Nucleus accumbens (tissue), 56 donors: ENCODE measurements around the gene PRMT3.
"Not testable (repeated sequence)": the region's sequence is repeated elsewhere in the genome, so short reads cannot be mapped to it uniquely, and the experiment has no call there.

Experiments
- DNase-seq, 56 donors: peaks; one replicate each; lab custom pipeline; 2025; lab: John Stamatoyannopoulos, UW

PRMT3 gene

DNA sequence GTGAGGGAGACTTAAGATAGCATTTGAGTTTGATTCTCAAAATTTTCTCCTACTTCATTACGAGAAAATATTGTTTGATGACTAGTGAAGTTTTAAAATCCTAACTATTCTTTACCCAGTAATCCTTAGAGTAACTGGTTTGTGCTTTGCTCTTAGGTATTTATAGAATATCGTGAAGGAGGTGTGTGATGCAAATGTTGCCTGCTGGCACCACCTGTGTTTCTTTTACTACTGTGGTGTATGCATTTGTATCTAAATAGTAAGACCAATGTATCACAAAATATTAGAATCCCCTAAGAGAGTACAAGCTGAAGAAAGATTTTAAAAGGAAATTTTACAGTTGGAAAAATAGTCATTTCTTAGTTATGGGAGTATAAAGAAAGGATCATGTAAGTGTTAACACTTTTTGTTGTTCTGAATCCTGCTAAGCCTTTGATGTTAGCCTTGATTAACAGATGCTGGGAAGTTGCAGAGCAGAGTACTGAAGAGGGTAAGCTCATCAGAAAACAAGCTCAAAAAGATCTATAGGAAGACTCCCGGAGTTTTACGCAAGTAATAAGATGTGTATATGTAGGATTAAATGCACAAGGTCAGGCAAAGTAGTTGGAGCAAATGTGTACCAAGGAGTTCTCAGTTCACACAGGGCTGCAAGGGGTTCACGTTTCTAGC lies 109.7 kb downstream of the PRMT3 start:
- DNase-seq = no peak

GRCh38 chr11:20501252-20501651 lies 113.7 kb downstream of the PRMT3 start:
- no peak for DNase-seq

GRCh38 chr11:20501971-20502370 lies 114.5 kb downstream of the PRMT3 start:
- DNase-seq = no peak

DNA sequence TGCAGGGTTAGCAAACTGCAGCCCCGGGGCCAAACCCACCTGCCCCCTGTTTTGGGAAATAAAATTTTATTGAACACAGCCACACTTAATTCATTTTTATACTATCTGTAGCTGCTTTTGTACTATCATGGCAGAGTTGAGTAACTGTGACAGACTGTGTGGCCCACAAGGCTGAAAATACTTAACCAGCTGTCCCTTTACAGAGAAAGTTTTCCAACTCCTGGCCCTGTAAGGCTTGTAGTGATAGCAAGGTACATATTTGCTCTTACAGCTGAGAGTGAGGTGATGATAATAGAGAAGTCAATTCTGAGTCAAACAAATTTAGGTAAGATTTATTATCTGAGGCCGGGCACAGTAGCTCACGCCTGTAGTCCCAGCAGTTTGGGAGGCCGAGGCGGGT lies 124.5 kb downstream of the PRMT3 start:
- no peak for DNase-seq

DNA sequence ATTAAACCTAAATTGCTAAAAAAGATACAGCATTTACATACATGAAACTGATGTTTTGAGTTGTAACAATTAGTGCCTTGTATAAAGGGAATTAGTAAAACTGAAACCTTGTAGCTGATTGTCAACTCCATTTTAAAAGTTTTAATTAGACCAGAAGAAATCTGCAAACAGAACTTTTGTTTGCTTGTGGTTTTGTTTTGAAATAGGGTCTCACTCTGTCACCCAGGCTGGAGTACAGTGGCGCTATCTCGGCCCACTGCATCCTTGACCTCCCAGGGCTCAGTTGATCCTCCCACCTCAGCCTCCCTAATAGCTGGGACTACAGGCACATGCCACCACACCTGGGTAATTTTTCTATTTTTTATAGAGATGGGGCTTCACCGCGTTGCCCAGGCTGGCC lies 125.4 kb downstream of the PRMT3 start:
- no peak for DNase-seq

GRCh38 chr11:20518323-20518834 lies 130.9 kb downstream of the PRMT3 start:
- DNase-seq = no peak

GRCh38 chr11:20522536-20522935 lies 135.0 kb downstream of the PRMT3 start:
- DNase-seq = no peak

DNA sequence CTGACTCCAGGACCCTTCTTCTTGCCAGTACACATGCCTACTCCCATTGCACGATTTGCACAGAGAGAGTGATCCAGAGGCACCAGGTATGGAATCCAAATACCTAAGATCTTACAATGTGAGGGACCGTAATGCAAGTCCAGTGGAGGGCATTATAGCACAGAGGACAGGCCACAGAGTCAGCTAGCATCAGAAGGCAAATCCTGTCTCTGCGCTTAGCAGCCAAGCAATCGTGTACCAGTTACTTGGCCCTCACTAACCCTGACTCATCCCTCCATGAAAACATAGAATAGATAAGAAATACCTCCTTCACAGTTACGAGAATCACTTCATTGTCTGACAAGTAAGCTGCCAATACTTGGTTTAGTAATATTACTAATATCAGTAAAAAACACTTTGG lies 142.2 kb downstream of the PRMT3 start:
- DNase-seq = no peak

DNA sequence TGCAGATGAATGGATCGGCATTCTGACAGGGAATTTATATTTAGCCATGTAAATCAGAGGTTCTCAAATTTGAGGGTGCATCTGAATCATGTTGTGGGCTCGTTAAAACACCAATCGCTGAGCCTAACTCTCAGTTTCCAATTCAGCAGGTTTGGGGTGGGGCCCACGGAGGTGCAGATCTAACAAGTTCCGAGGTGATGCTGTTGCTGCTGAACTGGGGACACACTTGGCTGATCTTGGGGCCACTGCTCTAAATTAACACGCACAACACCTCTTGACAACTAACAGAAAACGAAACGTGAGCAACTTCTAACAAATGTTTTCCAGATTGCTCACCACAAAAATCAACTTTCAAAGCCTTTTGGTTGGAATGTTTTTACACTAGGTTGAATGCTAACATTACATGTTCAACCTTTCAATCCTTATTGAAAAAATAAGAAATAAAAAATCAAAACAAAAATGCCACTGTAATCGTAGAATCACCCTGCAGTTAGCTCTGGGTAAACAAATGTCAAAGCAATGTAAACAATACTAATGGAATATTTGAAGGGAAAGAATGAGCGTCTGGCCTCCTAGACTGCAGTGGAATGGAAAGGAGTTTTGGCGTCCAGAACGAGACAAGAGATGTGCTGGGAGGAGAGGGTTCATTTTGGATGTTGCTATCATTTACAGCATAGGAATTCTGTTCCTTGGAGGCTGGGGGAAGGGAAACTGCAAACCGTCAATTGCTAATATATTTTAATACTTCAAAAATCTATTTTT lies 143.6 kb downstream of the PRMT3 start:
- DNase-seq = no peak

- DNase-seq = no peak
Observed at GRCh38 chr11:20535271-20535881, 147.9 kb downstream of the PRMT3 start.

DNA sequence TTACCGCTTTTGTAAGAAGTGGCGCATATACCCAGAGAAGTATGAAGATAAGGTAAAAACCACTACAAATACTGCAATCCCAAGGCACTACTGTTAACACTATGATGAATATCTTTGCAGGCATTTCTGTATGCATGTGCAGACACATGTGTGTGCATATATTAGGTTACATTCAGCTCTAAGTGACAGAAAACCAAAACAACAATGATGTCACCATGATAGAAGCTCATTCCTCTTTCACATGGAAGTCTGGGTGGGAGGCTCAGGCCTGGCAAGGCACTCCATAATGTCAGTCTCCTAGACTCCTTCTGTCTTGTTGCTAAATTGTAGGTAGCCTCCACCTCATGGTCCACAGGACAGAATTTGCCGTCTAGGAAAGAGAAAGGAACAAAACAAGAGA lies 148.8 kb downstream of the PRMT3 start:
- no peak for DNase-seq

DNA sequence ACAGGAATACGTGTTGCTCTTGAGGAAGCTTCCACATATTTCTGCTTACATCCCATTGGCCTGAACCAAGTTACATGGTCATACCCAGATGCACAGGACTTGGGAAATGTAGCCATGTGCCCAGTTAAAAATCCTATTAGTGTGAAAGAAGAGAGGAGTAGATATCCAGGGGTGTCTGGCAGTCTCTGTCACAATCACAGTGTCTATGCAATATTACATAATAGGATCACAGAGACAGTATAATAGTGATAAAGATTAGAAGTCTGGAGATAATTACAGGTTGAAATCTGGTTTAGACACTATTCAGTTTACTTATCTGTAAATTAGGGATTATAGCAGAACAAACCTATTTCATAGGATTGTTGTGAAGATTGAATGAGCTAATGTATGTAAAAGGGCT lies 149.3 kb downstream of the PRMT3 start:
- no peak for DNase-seq

DNA sequence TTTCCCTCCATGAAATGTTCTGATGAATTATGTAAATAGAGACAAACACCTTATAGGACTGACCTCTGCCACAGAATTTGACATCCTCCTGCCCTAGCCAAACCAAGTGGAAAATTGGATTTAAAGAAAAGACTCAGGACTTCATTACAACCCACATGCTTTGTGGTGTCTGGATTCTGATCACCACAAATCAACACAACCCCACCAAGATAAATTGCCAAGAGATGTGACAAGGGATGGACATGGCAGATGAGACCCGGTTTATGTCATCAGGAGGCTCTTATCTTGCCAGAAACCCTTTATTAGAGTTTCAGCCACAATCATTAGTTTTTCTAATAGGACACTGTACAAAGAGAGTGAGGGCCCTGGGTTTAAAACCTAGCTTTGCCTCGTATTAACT lies 154.0 kb downstream of the PRMT3 start:
- no peak for DNase-seq

DNA sequence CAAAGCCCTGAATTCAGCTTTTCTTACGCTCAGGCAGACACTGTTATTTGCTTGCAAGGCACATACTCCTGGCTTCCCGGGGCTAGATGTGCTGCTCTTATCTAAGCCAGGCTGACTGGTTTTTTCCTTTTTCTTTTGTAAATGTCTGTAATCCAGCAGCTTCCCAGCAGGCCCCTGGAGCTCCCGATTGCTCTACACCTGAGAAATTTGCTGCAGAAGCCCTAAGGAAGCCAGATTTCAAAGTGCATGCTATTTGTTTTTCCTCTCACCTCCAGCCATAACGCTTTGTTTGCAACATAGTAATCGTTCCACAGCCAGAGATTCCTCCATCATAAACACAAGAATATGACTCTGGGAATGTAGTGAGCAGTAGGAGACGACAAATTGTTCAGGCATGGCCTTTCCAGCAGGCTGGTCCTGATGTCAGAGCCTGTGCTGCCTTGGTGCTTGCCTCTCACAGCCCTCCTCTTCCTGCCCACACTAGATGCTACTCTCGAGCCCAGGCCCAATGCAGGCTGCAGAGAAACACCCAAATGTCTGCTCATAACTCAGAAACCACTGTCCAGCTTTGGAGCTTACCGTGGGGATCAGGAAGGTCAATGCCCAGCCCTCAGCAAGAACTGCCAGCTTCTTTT lies 157.2 kb downstream of the PRMT3 start:
- peak in 1 of 56 donors; percentile 2 for DNase-seq

GRCh38 chr11:20547411-20547810 lies 159.9 kb downstream of the PRMT3 start:
- no peak for DNase-seq

- DNase-seq = no peak
Observed at GRCh38 chr11:20551096-20551495, 163.6 kb downstream of the PRMT3 start.

- DNase-seq = no peak
Observed at GRCh38 chr11:20555783-20556182, 168.3 kb downstream of the PRMT3 start.

GRCh38 chr11:20556396-20556795 lies 168.9 kb downstream of the PRMT3 start:
- DNase-seq = not testable (repeated sequence)

GRCh38 chr11:20558741-20559140 lies 171.2 kb downstream of the PRMT3 start:
- DNase-seq = no peak
